Osteoblast (primary cell): Measurements from ENCODE around the gene DNASE2. TPM values are rescaled to one million over a fixed set of nuclear protein-coding genes. Genes with fewer than 3 reads are reported as not detected.

ENCODE experiments used
- DNase-seq: peaks from one replicate; pipeline ENCODE4 v3.0.0; 2011; ENCODE audit warnings: low spot score, mixed read lengths; ENCODE audit not compliant: insufficient read length; ENCODE audit errors: missing footprints
- H2AFZ ChIP-seq: 2 replicates; pipeline ENCODE4 v1.6.0; 2011; ENCODE audit warnings: mild to moderate bottlenecking, low read length
- H3K27ac ChIP-seq: 2 replicates; pipeline ENCODE4 v1.5.1; 2011; ENCODE audit warnings: mild to moderate bottlenecking, low read depth, low read length, moderate library complexity
- H3K27me3 ChIP-seq: 2 replicates; pipeline ENCODE4 v1.6.0; 2012; ENCODE audit warnings: mild to moderate bottlenecking, control low read depth, inconsistent platforms, low read length, moderate library complexity; ENCODE audit not compliant: insufficient read depth
- H3K36me3 ChIP-seq: 2 replicates; pipeline ENCODE4 v1.5.1; 2011; ENCODE audit warnings: mild to moderate bottlenecking, low read length, control low read depth, moderate library complexity; ENCODE audit not compliant: insufficient read depth
- H3K4me1 ChIP-seq: 2 replicates; pipeline ENCODE4 v1.5.1; 2011; ENCODE audit warnings: mild to moderate bottlenecking, low read length, control low read depth, moderate library complexity; ENCODE audit not compliant: insufficient read depth
- H3K4me2 ChIP-seq: 2 replicates; pipeline ENCODE4 v1.6.0; 2011; ENCODE audit warnings: mild to moderate bottlenecking, low read length; ENCODE audit not compliant: insufficient read depth
- H3K4me3 ChIP-seq: fragments of 200-600 bp; sonication (generic); 3 replicates; pipeline ENCODE4 v1.5.1; 2012; ENCODE audit warnings: mild to moderate bottlenecking, low read length, inconsistent platforms; ENCODE audit not compliant: insufficient read depth
- H3K79me2 ChIP-seq: 2 replicates; pipeline ENCODE4 v1.6.0; 2012; ENCODE audit warnings: mild to moderate bottlenecking, low read length, control low read depth, inconsistent platforms; ENCODE audit not compliant: insufficient read depth
- H3K9me3 ChIP-seq: 2 replicates; pipeline ENCODE4 v1.5.1; 2011; ENCODE audit warnings: low read depth, low read length, control low read depth
- H4K20me1 ChIP-seq: 2 replicates; pipeline ENCODE4 v1.6.0; 2012; ENCODE audit warnings: mild to moderate bottlenecking, low read length, control low read depth; ENCODE audit not compliant: insufficient read depth
- total RNA-seq: library from RNA; depleted of rRNA; stranded (reverse); fragments of >200 nt; gene quantifications from 2 replicates; pipeline ENCODE4 v1.2.3, GENCODE V29; 2012
- TF ChIP-seq, protein P1 (sequence below): IDR thresholded peaks from 2 replicates; pipeline ENCODE4 v1.5.1; 2011; ENCODE audit warnings: mild to moderate bottlenecking, low read depth, low read length, moderate library complexity; ENCODE audit errors: extremely low read depth

Gene DNASE2
- total RNA-seq, 1 donor, result 48.1 TPM

- H3K36me3 ChIP-seq, result no peaks in the 10 kb centered on the region
- peak overlapping the region; percentile 40 for H2AFZ ChIP-seq
- H3K79me2 ChIP-seq, result no peaks in the 10 kb centered on the region
- peaks cover 20% of the 10 kb centered on the region for H3K4me1 ChIP-seq
- no peaks in the 10 kb centered on the region for H3K9me3 ChIP-seq
- H3K4me3 ChIP-seq, result no peak overlapping the region
- DNase-seq, result peak; percentile 67
- TF ChIP-seq, protein P1, sequence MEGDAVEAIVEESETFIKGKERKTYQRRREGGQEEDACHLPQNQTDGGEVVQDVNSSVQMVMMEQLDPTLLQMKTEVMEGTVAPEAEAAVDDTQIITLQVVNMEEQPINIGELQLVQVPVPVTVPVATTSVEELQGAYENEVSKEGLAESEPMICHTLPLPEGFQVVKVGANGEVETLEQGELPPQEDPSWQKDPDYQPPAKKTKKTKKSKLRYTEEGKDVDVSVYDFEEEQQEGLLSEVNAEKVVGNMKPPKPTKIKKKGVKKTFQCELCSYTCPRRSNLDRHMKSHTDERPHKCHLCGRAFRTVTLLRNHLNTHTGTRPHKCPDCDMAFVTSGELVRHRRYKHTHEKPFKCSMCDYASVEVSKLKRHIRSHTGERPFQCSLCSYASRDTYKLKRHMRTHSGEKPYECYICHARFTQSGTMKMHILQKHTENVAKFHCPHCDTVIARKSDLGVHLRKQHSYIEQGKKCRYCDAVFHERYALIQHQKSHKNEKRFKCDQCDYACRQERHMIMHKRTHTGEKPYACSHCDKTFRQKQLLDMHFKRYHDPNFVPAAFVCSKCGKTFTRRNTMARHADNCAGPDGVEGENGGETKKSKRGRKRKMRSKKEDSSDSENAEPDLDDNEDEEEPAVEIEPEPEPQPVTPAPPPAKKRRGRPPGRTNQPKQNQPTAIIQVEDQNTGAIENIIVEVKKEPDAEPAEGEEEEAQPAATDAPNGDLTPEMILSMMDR, result no peak
- H3K4me2 ChIP-seq, result no peak overlapping the region
- H3K27ac ChIP-seq, result no peak overlapping the region
- peaks cover 6% of the 10 kb centered on the region for H3K27me3 ChIP-seq
- H4K20me1 ChIP-seq, result no peaks in the 10 kb centered on the region
These were observed 32.8 kb upstream of the DNASE2 start for GRCh38 chr19:12913851-12914690.

DNA sequence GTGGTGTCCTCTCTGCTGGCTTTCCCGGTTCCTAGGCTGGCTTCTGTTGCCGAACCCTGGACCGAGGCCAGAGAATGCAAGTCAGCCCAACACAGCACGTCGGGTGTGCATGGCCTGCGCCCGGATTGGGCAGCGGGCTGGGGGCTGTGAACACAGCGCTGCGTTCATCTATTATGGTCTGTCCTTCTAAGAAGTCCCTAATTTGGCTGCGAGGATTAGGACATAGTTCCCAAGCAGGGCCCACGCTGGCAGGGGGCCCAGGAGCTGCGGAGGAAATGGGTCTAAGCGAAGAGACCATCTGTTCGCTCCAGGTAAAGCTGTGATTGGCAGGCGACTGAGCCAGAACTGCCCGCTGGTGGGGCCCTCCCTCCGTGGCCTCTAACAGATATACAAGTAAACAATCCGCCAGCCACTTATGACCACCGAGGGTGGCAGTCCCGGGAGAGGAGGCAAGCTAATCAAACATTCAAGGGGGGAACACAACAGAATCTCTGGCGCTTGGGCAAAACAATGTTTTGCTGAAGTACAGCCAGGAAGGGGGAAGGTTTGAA lies 31.8 kb upstream of the DNASE2 start:
- Histone ChIP-seq H3K4me2 (peak overlapping the region; percentile 77), H3K4me1 (peaks cover 17% of the 10 kb centered on the region), H3K9me3 (no peaks in the 10 kb centered on the region), H3K27me3 (peaks cover 6% of the 10 kb centered on the region), H3K79me2 (no peaks in the 10 kb centered on the region), H2AFZ (peak overlapping the region; percentile 73), H3K36me3 (no peaks in the 10 kb centered on the region), H3K27ac (no peak overlapping the region), H4K20me1 (no peaks in the 10 kb centered on the region), H3K4me3 (peak overlapping the region; percentile 45)
- TF ChIP-seq, protein P1, result no peak
- peak; percentile 77 for DNase-seq

DNA sequence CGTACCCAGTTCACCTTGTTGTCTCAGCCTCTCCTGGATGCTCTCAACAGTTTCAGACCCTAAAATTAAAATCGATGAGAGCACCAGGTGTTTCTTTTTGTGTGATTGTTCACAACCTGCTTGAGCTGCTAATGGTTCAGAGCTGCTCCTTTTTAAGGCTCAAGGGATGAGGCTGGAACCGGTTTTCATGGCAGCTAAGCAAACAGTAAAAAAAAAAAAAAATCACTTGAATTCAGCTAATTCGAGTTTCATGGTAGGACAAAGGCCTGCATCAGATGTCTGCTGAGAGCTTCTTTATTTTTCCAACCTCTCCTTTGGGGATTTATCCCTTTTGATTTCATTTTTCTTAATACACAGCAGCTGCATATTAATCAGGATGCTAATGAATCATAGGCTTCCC lies 31.3 kb upstream of the DNASE2 start:
- H2AFZ ChIP-seq, result peak overlapping the region; percentile 73
- peaks cover 17% of the 10 kb centered on the region for H3K4me1 ChIP-seq

More for the DNA sequence above, 31.3 kb upstream of the DNASE2 start:
- TF ChIP-seq, protein P1, result no peak
- H3K36me3 ChIP-seq, result no peaks in the 10 kb centered on the region
- peak; percentile 19 for DNase-seq
- H3K4me3 ChIP-seq, result peak overlapping the region; percentile 45
- no peaks in the 10 kb centered on the region for H4K20me1 ChIP-seq
- no peaks in the 10 kb centered on the region for H3K9me3 ChIP-seq
- H3K79me2 ChIP-seq, result no peaks in the 10 kb centered on the region
- peaks cover 6% of the 10 kb centered on the region for H3K27me3 ChIP-seq
- H3K4me2 ChIP-seq, result peak overlapping the region; percentile 77
- no peak overlapping the region for H3K27ac ChIP-seq
